Measurements from ENCODE around the gene PLXNA2.

Gene PLXNA2

DNA sequence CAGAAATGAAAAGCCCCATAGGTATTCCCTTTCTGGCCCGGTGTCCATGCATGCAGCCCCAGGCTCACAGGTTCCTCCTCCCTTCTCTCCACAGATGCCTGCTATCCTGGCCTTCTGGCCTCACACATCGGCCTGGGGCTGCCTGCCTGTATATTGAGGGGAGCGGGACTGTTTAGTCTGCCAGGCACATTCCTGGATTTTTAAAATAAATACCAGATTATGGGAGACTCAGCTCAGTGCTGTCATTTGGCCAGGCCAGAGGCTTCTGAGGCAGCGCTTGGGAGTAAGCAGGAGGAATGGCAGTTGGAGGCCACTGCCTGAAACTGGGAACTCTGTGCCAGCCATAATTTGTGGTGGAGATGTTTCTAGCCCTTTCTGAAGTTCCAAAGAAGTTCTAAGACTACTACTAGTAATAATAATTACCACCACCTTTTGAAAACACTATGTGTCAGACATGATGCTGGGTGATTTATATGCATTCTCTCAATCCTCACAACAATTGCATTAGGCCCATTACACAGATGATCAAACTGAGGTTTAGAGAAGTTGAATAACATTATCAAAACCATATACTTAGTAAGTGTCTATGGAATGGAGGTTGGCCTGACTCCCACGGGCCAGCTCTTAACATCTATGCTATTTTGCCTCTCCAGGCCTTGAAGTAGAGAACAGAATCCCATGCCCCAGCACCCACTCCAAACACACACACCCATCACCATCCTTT, 107.6 kb downstream of the PLXNA2 start:
- DNase-seq: no peak

GRCh38 chr1:208135354-208135753, 108.8 kb downstream of the PLXNA2 start:
- DNase-seq: no peak

DNA sequence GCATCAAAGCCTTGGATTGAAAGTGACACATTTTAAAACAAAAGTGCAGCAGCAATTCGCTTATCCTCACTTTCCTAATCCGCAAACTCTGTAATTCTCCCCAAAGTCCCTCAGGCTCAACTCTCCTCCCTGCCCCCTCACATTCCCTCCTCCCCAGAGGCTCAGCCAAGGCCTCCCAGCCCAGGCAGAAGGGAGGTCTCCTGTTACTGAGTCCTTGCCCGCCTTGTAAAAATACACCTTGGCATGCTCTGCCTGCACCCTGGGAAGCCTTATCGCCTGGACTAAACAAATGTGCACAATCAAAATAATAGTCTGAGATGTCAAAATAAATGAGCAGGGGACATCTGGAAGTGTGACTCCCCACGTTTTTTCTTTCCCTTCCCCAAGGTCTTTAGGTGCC, 109.7 kb downstream of the PLXNA2 start:
- no peak for DNase-seq

- DNase-seq: no peak
Observed at GRCh38 chr1:208133355-208133754, 110.8 kb downstream of the PLXNA2 start.

- peak; percentile 28 for DNase-seq
Observed at GRCh38 chr1:208132287-208132882, 111.8 kb downstream of the PLXNA2 start.

DNA sequence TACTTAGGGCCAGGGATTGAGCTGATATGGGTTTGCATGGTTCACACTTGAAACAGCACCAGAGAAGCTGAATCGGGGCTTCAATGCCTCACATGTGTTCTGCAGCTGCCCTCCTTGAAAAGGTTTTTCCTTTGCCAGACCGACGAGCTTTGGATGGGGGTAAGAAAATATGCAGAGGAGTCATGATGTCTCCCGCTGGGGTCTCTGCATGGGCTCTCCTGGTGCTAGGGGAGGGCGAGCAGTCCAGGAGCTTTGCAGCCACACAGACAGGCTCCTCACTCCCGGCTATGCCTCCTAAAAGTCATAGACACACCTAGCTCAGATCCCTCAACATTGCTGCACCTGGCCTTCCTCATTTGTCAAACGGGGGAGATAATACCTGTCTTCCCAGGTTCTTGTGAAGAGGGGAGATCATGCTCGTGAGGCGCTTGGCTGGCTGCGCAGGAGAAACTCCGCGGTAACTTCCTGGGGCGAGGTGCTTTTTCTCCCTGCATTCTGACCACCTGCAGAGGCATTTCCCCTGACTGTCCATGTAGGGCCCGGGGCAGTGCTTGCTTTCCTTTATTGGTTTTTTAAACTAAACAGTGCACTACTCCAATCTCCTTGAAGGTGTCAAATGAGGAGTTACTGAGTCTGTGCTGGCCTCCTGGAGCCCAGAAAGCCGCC, 112.4 kb downstream of the PLXNA2 start:
- no peak for DNase-seq

- no peak for DNase-seq
Observed at GRCh38 chr1:208129487-208129886, 114.7 kb downstream of the PLXNA2 start.

DNA sequence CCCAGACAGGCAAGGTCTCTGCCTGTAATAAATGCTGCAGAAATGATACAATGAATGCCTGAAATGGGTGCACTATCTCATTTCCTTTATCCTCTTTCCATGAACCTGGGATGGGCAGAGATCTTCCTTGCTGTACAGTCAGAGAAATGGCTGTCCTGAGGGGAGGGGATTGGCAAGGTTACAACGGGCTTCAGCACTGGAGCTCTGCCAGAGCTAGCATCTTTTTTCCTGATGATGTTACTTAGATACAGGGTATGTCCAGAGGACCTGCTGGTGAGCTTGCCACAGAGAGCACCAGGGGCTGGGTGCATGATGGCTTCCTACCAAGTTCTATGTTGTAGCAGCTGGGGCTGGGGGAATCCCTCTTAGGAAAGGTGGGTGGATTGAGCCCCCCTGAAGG, 115.1 kb downstream of the PLXNA2 start:
- DNase-seq: no peak

GRCh38 chr1:208127792-208128529, 116.2 kb downstream of the PLXNA2 start:
- DNase-seq: no peak

DNA sequence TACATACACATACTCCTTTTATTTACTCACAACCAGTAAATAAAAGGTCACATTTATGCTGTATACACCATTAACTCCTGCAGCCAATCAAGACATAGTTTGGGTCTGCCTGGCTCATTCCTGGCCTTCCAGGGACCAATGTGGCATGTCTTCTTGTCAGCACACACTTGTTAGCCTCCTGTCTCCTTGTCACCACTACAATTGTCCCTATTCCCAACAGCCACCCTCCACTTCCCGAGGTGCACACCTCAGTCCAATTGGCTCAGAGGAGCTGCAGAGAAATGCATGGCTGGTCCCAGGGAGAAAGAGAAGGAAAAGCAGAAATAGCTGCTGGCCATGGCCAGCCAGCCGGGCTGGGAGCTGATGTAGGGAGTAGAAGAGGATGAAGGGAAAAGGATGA, 116.9 kb downstream of the PLXNA2 start:
- no peak for DNase-seq

GRCh38 chr1:208126108-208126507, 118.1 kb downstream of the PLXNA2 start:
- DNase-seq: no peak

- DNase-seq: no peak
Observed at GRCh38 chr1:208122612-208123358, 121.4 kb downstream of the PLXNA2 start.

DNA sequence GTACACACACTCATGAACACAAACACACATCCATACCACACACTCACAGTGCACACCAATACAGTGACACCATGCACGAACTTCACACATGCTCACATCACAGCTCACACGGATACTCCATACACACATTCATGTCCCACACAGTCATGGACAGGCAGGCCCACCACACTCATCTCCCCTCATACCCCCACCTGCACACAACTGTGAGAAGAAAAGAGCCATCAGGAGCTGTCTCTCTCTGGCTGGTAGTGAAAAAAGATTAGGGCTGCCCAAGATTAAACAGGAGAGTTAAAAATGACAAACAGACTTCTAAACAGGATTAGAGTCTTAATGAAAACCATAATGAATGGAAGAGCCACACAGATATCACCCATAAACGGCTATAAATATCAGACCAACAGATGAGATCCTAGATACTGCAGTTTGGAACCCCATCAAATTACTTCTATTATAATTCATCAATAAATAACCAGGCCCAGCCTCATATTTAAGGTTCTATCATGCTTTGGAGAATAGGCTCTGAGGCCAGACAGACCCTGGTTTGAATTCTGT, 122.3 kb downstream of the PLXNA2 start:
- no peak for DNase-seq

DNA sequence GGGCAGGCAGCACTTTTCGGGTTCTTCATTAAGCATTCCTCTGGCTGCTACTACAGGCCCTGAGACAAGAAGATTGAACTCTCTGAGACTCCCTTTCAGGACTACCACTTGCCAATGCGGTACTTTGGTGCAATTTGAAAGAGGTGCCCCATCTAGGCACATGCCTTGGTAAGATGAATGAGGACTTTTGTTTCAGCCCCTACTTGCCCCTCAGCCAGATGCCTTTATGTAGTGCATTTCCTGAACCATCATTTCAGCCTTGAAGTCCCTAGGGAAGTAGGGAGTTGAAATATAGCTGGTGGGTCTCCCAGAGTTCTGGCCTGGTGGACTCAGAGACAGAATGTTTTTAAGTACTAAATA, 123.8 kb downstream of the PLXNA2 start:
- no peak for DNase-seq

DNA sequence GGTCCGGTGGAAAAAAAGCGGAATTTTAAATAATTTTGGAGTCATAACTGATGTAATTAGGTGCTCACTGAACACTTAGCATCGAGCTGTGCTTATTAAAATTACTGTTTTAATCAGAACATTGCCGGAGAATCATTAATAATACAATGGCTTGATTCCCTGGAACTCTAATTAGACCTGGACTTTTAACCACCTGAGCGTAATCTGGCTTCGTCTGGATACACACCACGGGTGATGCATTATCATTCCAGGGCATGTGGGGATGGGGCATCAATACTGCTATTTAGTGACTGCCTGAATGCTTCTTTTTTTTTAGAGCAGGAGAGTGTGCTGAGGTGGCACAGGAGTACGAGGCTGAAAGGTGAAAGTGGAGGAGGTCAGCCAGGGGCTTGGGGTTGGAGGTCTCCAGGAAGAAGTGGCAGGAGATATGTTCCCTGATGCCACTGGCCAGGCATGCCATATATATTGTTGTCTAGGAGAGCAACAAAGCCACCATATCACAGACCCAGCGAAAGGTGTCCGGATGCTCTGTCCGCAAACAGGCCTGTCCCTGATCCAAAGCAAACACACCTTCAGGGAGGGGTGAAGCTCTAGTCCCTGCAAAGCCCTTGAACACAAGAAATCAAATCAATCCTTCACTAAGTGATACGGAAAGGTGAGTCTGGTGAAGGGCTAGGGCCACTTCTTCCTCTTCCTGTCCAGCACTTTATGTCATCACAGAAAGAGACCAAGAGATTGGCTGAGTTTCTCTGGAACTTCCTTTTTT, 125.2 kb downstream of the PLXNA2 start:
- DNase-seq: no peak

DNA sequence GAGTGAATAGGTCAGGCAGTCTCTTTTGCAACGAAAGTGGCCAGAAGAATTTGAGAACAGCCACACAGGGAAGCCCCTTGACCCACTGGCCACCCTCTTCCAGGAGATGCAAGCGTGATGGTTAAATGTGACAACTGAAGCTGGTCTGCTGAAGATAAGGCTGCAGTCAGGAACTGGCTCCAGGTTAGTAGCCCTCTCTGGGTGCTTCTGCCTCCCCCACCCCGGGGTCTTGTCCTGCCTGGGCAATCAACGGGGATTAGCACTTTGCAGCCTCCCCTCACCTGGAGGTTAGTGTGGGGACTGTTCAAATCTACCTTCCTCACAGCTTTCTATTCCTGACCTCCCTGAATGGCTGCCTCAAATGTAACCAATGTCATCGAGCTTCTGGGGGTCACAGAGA, 125.9 kb downstream of the PLXNA2 start:
- no peak for DNase-seq

- DNase-seq: no peak
Observed at GRCh38 chr1:208117826-208118225, 126.4 kb downstream of the PLXNA2 start.

GRCh38 chr1:208117409-208117808, 126.8 kb downstream of the PLXNA2 start:
- no peak for DNase-seq

GRCh38 chr1:208115924-208116640, 128.1 kb downstream of the PLXNA2 start:
- no peak for DNase-seq

- DNase-seq: no peak
Observed at GRCh38 chr1:208113011-208113410, 131.2 kb downstream of the PLXNA2 start.

- DNase-seq: no peak
Observed at GRCh38 chr1:208112401-208112800, 131.8 kb downstream of the PLXNA2 start.

Data from NCI-H446 treated with DMSO at 0.1 percent for 48 hours (cell line).